DLD1 (cell line): ENCODE measurements around the gene CDK9.
"Not testable (repeated sequence)": the region's sequence is repeated elsewhere in the genome, so short reads cannot be mapped to it uniquely, and the experiment has no call there.

Experiments used
- in situ Hi-C: cut with HindIII; loops from 2 replicates; pipeline ENCODE4 v1.10.0; 2017; ENCODE audit warnings: low sequenced_read_pairs

Gene CDK9

DNA sequence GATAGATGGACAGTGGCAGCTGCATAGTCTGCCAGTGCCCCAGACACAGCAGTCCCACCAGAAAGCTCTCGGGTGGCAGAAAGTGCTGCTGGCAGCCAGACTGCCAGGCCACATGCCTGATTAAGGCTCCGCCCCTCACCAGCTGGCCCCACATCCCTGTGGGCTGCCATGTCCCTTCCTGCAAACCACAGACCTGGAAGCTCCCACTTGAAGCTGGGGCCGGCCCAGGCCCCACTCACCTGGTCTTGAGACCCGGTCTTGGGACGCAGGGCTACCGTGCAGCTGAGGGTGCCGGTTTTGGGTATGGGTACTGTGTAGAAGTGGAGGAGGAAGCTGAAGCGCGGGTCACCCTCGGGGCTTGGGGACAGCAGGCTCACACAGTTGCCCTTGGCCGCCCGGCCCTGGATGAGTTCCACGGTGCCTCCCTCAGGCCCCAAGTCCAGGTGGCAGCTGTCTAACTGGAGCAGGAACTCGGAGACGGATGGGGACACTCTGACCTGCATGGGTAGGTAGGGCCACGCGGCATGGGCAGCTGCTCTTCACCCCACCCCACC is 32.1 kb downstream of the CDK9 start:
- in situ Hi-C loops: no loop called here

GRCh38 chr9:127818574-127818973 is 32.7 kb downstream of the CDK9 start:
- in situ Hi-C loops: no loop called here

DNA sequence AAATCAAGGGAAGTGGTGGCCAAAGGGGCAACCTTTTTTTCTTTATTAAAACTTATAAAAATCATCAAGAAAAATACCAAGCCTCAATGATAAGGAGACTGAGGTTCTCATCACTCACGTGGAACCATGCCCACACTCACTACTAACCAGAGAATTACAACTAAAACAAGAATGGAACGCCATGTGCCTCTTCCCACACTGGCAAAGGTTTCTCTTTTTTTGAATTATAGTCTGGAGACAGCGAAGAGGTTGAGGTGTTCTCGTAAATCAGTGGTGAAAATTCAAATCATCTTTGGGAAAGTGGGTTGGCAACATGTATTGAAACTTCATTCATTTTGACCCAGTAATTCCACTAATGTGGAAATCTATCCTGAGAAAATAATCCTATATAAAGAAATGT is 36.3 kb downstream of the CDK9 start:
- in situ Hi-C loops: no loop called here

DNA sequence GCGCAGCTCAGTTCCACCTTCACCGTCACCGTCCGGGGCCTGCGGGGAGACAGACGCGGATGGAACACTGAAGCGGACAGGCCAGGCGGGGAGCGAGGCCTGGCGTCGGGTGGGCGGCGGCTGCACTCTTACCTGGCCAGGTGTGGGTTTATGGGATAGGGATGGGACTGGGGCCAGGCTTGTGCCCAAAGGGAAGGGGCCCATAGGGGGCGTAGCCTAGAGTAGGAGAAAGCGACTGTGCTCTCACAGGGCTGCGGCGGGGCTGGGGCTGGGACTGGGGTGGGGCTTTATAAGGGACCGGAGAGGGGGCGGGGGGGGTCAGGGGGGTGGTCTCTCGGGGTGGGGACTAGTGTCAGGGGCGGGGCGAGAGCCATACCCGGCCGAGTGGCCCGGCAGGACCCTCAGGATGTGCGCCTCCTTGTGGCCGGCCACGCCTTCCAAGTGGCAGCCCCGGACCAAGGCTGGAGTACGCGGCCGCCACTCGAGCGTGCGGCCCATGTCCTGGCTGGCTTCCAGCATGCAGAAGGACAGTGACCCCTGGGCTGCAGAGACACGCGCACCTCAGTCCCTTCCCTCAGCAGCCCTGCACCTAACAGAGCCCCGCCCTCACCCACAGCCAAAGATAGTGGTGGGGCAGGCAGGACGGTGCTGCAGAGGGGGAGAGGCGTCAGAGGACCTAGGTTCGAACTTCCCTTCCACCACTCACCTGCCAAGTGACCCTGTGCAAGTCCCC is 39.7 kb downstream of the CDK9 start:
- in situ Hi-C loops: no loop called here

- in situ Hi-C loops: no loop called here
Measured at GRCh38 chr9:127826253-127826913, 40.5 kb downstream of the CDK9 start.

- in situ Hi-C loops: no loop called here
Measured at GRCh38 chr9:127828262-127829031, 42.6 kb downstream of the CDK9 start.

DNA sequence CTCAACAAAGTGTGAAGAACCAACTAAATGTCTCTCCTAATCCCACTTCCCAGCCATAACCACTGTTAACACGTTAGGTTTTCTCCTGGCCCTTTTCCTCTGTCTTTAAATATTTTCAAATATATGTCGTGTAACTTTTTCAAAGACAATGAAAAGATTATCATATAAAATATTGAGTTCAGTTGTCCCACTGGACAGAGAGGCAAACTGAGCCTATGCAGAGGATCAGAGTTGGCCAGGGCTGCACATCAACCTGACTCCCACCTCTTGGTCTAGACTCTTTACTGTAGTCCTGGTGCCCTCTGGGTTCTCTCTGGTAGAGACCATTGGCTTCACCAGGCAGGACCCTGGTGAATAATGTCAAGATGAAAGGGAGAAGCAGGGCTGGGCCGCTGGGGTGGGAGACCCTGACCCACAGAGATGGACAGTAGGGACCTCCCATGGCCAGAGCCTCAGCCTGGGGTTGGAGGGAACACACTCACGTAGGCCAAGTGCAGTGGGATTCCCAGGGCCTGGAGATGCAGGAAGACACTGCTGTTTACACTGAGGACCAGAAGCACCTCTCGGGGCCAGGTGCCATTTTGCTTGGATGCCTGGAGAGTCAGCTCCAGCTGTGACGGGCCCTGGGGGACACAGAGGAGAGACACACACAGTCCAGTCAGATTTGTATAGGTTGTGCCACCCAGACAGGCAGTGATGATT is 43.5 kb downstream of the CDK9 start:
- in situ Hi-C loops: no loop called here

GRCh38 chr9:127832248-127832647 is 46.4 kb downstream of the CDK9 start:
- in situ Hi-C loops: no loop called here

- in situ Hi-C loops: no loop called here
Measured at GRCh38 chr9:127833555-127833954, 47.7 kb downstream of the CDK9 start.

DNA sequence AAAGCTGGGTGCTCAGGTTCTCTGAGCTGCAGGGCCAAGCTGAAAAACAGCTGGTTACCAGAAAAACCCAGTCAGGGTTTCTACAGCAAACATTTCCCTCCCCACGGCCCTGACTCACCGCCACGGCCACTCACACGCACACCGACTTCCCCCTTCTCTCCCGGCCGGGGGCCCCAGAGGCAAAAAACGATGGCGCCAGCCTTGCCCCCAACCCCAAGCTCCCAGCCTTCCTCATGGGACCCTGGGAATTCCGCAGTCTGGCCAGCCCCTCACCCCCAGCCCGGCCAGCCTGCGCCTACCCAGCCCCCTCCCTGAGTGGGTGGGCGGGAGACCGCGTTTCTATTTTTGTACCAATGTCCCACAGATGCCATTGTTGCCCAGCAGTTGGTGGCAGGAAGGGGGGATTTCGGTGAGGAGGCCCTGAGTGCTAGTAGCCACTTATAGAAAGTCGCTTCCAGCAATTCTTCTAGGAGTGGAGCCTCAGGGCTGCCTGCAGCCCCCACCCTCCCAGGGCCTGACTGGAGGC is 50.2 kb downstream of the CDK9 start:
- in situ Hi-C loops: no loop called here

- in situ Hi-C loops: not testable (repeated sequence)
Measured at GRCh38 chr9:127836561-127836960, 50.7 kb downstream of the CDK9 start.

DNA sequence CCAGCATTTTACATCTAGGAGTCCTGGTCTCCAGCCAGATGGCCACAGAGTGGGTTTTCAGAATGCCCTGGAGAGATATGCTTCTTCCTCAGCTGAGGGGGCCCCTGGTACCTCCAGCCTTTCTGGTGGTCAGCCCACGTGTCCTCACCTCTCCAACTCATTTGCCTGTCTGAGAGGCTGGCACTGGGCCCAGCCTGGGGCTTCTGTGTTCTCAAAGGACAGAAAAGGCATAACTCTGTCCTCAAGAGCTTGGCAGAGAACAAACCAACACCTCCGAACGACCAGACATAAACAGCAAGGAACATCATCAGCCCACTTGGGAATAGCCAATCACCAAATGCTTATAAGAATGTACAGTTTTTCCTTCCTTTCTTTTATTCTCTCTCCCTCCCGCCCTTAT is 51.5 kb downstream of the CDK9 start:
- in situ Hi-C loops: no loop called here

- in situ Hi-C loops: no loop called here
Measured at GRCh38 chr9:127838375-127839078, 52.7 kb downstream of the CDK9 start.
